ENCODE results near the gene VPS37C.

Gene VPS37C

GRCh38 chr11:61150706-61151544, 10.3 kb downstream of the VPS37C start:
- no peak overlapping the region for H3K4me3 ChIP-seq (ENCODE audit: low read depth, low read length)
- TF ChIP-seq CTCF (IDR thresholded peaks at IDR 0.05; ENCODE audit: borderline replicate concordance, insufficient read depth, low read depth, low read length): no peak

GRCh38 chr11:61149624-61150615, 11.3 kb downstream of the VPS37C start:
- no peak overlapping the region for H3K4me3 ChIP-seq (ENCODE audit: low read depth, low read length)

GRCh38 chr11:61147791-61148620, 13.2 kb downstream of the VPS37C start:
- H3K4me3 ChIP-seq (ENCODE audit: low read depth, low read length): no peak overlapping the region

More at GRCh38 chr11:61149624-61150615, 11.3 kb downstream of the VPS37C start:
- TF ChIP-seq CTCF (IDR thresholded peaks at IDR 0.05; ENCODE audit: borderline replicate concordance, insufficient read depth, low read depth, low read length): no peak

GRCh38 chr11:61147271-61147670, 14.0 kb downstream of the VPS37C start:
- no peak overlapping the region for H3K4me3 ChIP-seq (ENCODE audit: low read depth, low read length)
- no peak for TF ChIP-seq CTCF (IDR thresholded peaks at IDR 0.05; ENCODE audit: borderline replicate concordance, insufficient read depth, low read depth, low read length)

More at GRCh38 chr11:61147791-61148620, 13.2 kb downstream of the VPS37C start:
- no peak for TF ChIP-seq CTCF (IDR thresholded peaks at IDR 0.05; ENCODE audit: borderline replicate concordance, insufficient read depth, low read depth, low read length)

- TF ChIP-seq CTCF (IDR thresholded peaks at IDR 0.05; ENCODE audit: borderline replicate concordance, insufficient read depth, low read depth, low read length): no peak
- no peak overlapping the region for H3K4me3 ChIP-seq (ENCODE audit: low read depth, low read length)
Measured at GRCh38 chr11:61146416-61146815, 14.8 kb downstream of the VPS37C start.

GRCh38 chr11:61145228-61146005, 15.8 kb downstream of the VPS37C start:
- no peak overlapping the region for H3K4me3 ChIP-seq (ENCODE audit: low read depth, low read length)
- TF ChIP-seq CTCF (IDR thresholded peaks at IDR 0.05; ENCODE audit: borderline replicate concordance, insufficient read depth, low read depth, low read length): no peak
